ENCODE measurements around the gene CCDC127. TPM values are rescaled to one million over a fixed set of nuclear protein-coding genes. Genes with fewer than 3 reads are reported as not detected.

Gene CCDC127
- total RNA-seq, 1 experiment from 2014 or later, result 5.0 TPM

DNA sequence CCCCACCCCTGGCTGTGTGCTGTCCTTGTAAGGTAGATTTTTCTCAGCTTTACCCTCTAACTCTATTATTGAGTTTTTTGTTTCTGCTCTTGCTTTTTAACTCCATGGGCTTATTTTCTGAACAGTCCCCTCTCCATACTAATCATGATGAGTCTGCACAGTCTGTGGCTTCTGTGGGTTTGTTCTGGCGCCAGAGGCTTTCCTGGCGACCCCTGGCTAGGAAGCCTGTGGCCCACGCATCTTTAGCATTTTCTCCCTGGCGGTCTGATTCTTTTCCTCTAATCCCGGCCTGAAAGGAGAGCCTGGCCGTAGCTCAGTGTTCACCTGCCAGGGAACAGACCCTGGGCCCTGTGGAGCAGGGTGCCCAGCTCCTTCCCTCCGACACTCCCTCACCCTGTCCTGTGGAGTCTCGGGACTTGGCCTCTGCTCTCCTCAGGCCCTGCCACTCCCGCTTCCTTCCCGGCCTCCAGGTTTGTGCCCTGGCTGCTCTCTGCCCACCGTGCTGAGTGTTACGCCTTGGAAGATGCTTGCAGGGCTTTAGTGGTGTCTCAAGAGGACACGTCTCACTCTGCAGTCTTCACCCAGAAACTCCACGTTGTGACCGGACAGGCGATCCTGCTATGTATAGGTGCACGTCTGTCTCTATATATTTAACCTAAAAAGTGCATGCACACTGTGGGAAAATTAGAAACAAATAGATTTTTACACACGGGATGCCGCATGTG lies 58.3 kb downstream of the CCDC127 start:
- peak; percentile 70 for DNase-seq (ENCODE audit: low read depth)

DNA sequence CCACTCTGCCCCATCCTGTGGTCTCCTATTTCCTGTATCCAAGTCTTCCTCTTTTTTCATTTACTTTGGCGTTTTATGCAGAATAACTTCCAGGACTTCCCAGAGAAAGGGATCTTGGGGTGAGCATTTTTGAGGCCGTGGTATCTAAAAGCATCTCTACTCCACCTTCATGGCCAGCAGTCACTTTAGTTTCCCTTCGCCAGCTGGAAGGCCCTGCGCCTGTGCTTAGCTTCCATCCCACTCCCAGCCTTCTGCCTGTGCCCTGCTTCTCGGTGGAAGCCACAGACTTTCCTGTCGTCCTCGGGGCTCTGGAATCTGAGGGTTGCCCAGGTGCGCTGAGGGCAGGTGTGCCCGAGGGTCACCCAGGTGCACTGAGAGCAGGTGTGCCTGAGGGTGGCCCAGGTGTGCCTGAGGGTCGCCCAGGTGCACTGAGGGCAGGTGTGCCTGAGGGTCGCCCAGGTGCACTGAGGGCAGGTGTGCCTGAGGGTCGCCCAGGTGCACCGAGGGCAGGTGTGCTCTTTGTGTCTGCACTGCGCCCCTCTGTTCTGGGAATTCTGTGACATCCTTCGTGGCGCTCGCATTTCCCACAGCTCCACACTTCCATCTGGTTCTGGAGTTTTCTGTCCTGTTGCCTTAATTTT lies 59.0 kb downstream of the CCDC127 start:
- DNase-seq (ENCODE audit: low read depth), result no peak

DNA sequence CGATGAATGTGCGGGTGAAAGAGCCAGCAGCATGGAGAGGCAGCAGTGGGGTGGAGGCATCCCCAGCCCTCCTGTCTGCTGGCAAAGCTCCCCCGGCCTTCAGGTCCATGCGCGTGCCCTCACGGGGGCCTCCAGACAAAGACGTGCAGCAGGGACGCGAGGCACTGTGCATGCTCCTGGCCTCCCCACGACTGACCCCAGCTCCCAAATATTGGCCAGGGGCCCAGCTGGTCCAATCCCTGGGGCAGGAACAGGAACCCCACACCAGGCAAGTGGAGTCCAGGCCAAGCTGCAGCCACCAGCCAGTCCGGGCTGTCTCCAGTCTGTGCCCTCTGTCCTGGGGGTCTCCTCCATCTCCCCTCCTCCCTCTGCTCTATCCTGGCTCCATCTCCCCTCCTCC lies 60.2 kb downstream of the CCDC127 start:
- no peak for DNase-seq (ENCODE audit: low read depth)

DNA sequence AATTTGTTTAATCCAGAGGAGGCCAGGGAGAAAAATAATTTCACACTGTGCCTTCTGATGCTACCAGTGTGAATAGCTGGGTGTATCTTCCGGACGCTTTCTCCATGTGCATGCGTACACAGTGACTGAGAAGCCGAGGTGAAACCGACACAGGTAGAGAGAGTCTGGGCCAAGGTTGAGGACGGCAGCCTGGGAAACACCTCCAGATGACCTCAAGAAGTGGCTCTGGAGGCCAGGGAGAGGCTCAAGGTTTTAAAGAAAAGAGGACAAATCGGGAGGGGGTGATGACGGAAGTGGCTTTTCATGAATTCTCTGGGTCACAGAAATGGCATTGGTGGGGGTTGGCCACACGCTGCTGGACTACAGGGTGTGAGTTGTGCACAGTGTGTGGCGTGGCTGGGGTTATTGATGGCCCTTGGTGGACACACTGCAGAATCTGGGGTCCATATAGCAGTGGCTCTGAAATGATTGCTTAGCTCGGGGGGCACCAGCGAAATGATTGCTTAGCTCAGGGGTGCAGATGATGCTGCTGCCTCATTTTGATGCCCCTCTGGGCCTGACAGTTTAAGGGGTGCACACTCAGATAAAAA lies 60.7 kb downstream of the CCDC127 start:
- no peak for DNase-seq (ENCODE audit: low read depth)

DNA sequence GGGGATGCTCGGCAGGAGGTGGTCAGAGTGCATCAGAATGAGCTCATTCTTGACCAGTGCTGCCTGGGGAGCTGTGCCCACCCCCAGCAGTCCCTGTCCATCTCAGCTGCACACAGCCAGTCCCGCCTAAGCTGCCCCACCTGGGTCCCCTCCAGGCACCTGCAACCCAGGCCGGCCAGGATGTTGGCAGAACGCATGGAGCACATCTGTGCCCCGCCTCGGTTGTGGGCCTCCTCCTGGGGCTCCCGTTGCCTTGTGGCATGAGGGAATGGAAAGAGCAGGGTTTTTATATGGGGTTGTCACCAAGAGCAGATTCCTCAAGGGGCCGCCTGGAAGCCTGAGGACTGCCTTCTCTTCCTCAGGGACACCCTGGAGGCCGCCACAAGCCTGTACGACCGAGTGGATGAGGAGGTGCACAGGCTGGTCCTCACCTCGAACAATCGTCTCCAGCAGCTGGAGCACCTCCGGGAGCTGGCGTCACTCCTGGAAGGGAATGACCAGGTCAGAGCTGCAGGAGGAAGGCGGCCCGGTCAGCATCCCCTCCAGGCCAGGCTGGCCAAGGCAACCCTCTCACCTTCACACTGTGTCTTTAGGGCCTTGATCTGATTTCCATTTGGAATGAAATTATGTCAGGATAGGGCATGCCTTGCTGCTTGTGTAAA lies 61.4 kb downstream of the CCDC127 start:
- no peak for DNase-seq (ENCODE audit: low read depth)

DNA sequence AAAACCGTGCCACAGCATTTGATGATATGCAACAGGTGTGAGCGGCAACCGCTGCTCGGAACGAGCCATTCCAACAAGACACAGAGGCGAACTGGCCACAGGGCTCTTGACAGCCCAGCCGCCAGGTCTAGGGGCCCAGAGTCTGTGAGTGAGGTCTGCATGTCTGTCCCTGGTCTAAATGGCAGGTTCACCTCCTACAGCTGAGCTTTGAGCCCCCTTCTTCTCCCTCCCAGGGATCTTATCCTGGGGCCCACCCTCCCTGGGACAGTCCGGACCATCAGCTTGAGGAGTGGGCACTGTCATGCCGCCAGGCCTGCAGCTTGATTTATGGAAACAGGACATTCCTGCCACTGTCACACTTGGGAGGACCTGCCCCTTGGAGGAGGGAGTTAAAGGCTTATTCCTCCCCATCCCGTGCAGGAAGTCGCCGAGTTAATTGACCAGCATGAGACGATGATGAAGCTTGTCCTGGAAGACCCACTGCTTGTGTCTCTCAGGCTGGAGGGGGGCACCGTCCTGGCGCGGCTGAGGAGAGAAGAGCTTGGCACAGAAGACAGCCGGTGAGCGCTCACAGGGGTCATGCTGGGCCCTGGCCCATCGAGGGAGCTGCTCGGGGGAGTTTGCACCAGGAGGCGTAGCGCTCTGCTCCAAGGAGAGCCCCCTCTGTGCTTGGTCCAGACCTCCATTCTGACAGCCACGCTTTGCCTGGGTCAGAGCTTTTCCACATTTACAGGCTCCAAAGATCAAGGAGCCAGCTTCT lies 62.1 kb downstream of the CCDC127 start:
- no peak for DNase-seq (ENCODE audit: low read depth)

DNA sequence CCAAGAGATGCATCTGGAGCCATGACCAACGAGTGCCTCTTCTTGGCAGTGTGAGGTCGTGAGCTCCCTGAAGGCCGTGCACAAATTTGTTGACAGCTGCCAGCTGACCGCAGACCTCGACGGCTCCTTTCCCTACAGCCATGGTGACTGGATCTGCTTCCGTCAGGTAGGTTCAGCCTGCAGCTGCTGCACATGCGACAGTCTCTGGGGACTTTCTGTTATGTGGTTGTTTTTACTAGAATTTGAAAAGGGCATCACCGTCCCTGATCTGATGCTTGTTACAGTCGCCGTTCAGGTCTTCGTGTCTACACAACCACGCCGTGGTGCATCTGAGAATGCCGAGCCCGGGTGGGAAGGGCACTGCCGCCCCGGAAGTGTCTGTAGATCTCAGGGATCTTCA lies 63.1 kb downstream of the CCDC127 start:
- DNase-seq (ENCODE audit: low read depth), result peak; percentile 72

DNA sequence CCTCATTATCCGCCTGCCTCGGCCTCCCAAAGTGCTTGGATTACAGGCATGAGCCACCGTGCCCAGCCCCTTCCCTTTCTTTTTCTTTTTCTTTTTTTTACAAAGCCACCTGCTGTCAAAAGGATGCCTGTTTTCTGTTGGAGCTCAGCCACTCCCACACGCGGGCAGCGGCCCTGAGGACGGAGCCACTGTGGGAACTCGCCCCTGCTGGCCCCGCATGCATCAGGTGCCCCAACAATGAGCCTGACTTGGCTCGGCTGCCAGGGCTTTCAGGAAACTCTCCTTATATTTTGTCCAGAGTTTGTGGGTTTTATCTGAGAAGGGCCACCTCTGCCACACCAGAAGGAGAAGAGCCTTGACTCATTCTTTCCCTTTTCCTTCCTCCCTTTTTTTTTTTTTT lies 63.7 kb downstream of the CCDC127 start:
- no peak for DNase-seq (ENCODE audit: low read depth)

DNA sequence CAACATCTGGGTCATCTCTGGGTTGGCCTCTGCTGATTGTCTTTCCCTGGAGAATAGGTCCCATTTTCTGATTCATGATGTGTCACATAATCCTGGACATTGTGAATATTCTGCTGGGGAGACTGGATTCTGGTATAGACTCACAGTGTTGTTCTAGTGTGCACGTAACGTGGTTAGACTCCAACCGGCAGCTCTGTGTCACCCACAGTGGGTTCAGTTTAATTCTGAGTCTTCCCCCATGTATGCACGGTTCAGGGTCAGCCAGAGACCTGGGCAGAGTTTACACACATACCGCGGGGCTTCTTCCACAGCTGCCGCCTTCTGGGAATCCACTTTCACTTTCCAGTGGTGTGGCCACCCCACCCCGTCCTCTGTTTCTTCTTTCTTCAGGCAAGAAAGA lies 64.7 kb downstream of the CCDC127 start:
- DNase-seq (ENCODE audit: low read depth), result peak; percentile 65

DNA sequence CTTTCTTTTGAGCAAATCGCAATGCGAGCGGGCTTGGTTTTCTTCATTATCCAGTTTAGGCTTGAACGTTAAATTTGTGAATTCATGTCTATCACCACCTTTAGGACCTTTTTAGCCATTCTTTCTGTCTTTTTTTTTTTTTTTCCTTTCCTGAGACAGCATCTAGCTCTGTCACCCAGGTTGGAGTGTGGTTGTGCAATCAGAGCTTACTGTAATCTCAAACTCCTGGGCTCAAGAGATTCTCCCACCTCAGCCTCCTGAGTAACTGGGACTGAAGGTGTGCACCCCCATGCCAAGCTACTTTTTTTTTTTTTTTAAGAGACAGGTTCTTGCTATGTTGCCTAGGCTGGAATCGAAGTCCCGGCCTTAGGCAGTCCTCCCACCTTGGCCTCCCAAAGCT lies 65.9 kb downstream of the CCDC127 start:
- no peak for DNase-seq (ENCODE audit: low read depth)

DNA sequence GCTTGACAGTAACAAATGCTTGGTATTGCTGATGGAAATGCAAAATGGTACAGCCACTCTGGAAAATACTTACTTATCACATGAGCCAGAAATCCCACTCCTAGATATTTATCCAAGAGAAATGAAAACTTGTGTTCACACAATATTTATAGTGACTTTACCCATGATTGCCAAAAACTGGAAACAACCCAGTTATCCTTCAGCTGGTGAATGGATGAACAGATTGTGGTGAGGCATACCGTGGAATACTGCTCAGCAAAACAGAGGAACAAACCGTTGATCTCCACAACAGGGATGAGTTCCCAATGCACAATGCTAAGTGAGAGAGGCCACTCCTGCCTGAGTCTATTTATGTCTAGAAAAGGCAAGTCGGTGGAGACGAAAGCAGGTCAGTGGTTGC lies 67.2 kb downstream of the CCDC127 start:
- no peak for DNase-seq (ENCODE audit: low read depth)

DNA sequence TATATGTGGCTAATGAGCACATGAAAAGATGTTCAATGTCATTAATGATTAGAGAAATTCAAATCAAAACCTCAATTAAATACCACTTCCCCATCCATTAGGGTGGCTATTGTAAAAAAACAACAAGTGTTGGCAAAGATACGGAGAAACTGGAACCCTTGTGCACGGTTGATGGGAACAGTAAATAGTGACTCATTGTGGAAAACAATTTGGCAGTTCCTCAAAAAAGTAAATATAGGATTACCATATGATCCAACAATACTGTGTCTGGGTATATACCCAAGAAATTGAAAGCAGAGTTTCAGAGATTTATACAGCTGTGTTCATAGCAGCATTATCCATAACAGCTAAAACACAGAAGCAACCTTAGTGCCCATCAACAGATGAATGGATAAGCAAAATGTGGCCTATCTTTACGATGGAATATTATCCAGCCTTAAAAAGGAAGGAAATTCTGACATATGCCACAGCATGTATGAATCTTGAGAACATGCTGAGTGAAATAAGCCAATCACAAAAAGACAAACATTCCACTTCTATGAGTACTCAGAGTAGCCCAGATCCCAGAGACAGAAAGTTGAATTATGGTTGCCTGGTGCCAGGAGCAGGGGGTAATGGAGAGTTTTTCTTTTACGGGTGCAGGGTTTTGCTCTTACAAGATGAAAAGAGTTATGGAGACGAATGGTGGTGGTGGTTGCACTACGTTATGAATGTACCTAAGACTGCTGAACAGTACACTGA lies 68.0 kb downstream of the CCDC127 start:
- DNase-seq (ENCODE audit: low read depth), result peak; percentile 55

DNA sequence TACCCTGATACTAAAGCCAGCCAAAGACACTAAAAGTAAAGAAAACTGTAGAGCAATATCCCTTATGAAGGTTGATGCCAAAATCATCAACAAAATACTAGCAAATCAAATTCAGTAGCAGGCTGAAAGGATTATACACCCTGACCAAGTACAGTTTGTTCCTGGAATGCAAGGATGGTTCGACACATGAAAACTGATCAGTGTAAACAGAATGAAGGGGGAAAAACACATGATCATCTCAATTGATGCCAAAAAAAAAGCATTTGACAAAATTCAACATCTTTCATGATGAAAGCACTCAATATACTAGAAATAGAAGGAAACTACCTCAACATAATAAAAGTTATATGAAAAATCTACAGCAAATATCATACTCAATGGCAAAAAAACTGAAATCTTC lies 70.2 kb downstream of the CCDC127 start:
- DNase-seq (ENCODE audit: low read depth), result no peak

Other genes starting within 250 kb of the CCDC127 start
- 0.06 and 0.38 TPM in 2 replicates for gene PLEKHG4B, start 126.0 kb downstream of the CCDC127 start, total RNA-seq (2014; rRNA removed)
- 0.06 TPM in 1 of 2 replicates, not detected in the other for gene LRRC14B, start 26.7 kb downstream of the CCDC127 start, total RNA-seq (2014; rRNA removed)
- 72.8 and 78.4 TPM in 2 replicates for gene SDHA, start 167 bp upstream of the CCDC127 start, total RNA-seq (2014; rRNA removed)
- 104 and 112 TPM in 2 replicates for gene PDCD6, start 53.5 kb upstream of the CCDC127 start, total RNA-seq (2014; rRNA removed)
- 43.2 and 52.0 TPM in 2 replicates for gene AHRR, start 103.6 kb upstream of the CCDC127 start, total RNA-seq (2014; rRNA removed)
- 29.2 and 30.6 TPM in 2 replicates for gene EXOC3, start 225.0 kb upstream of the CCDC127 start, total RNA-seq (2014; rRNA removed)

All from LHCN-M2 (cell line).